Skeletal muscle cell (primary cell): ENCODE results near the gene CYB561D2.

Source experiments
- DNase-seq: peaks from one replicate; pipeline ENCODE4 v3.0.0-alpha.2; 2010; ENCODE audit warnings: low read depth
- H3K4me3 ChIP-seq: 2 replicates; pipeline ENCODE4 v1.5.1; 2011; ENCODE audit warnings: low read depth, mild to moderate bottlenecking, control low read depth, low read length, moderate library complexity

CYB561D2 gene

GRCh38 chr3:50322386-50323091 is 28.1 kb upstream of the CYB561D2 start, which contains the start of gene HYAL2:
TSS of gene HYAL2 (minus strand) at chr3:50322745. CDS start at chr3:50320489, 2,256 bp downstream.
- no peak for DNase-seq
- H3K4me3 ChIP-seq: peak within 1 kb of the TSS; percentile 80

DNA sequence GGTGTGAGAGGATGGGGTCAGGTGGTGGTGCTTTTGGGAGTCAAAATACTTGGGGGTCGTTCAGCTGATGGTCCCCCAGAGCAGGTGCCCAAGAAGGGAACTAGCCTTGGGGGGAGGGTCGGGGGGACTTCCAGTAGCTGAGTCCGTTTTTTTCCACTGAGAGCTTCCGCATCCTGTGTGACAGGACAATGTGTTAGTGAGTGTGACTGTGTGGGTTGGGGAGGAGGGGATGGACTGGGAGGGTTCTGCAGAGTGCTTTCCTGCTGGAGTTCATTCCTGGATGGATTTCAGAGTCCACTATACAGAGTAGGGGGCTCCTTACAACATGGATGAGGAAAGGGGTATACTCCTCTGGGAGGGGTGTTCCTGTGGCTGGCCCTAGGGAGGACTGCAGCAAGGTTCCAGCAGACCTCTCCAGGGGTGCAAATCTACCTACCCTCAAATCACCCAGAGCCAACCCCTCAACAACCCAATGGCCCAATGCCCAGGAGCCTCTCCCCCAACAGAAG is 27.5 kb upstream of the CYB561D2 start:
- H3K4me3 ChIP-seq: no peak overlapping the region
- no peak for DNase-seq

DNA sequence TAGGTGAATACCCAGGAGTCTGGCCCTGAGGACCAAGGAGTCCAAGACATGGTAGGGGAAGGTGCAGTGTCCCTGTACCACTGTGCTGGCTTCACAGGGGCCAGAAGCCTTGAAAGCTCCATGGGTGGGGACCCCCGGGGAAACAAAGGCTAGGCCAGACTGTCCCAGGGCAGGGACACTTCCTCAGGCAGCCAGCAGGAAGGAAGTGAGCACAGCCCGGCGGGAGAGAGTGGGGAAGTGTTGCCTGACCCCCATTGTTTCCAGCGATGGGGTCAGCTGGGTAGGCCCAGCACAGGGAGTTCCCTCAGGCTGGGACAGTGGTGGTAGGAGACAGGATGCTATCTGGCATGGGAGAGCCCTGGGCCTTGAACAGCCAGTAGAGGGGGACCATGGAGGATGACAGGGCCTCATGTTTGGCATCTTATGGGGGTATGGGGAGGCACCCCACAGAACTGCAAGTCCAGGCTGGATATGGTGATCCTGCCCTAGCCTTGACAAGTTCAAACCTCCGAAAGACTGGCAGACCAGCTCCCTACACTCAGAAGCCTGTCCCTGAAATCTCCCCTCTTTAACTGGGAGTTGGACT is 27.0 kb upstream of the CYB561D2 start:
- no peak overlapping the region for H3K4me3 ChIP-seq
- DNase-seq: no peak

GRCh38 chr3:50324351-50325112 is 26.1 kb upstream of the CYB561D2 start:
- peak; percentile 24 for DNase-seq
- no peak overlapping the region for H3K4me3 ChIP-seq

DNA sequence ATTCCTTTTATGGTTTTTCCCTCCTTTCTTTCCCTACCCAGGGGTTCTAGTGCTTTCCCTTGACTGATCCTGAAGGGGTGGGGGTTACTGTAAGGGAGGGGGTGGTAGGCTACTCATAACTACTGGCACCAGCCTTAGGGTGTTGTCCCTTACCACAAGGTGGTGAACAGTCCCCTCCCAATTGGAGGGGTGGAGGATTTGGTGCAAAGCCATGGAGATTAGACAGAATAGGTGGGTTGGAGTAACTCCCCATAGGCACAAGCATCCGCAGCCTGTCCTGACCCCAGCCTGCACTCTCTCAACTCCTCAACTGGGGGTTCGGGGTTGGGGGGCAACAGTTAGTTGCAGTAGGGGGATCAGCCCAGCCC is 25.6 kb upstream of the CYB561D2 start:
- no peak for DNase-seq
- no peak overlapping the region for H3K4me3 ChIP-seq

GRCh38 chr3:50325497-50326181 is 25.0 kb upstream of the CYB561D2 start:
- no peak overlapping the region for H3K4me3 ChIP-seq
- no peak for DNase-seq

DNA sequence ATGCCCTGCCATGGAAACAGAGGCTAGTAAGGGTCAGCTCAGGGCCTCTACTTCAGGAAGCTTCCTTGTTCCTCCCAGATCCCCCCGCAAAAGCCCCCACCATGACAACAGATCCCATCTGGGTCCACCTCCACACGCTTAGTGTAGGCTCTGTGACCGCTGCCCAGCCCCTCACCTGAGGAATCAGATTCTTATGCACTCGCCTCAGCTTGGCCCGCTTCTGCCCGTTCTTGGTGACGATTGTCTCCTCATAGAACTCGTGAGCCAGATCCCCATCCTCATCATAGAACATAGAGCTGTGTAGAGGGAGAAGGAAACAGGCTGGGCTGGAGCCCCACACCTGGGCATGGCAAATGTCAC is 24.5 kb upstream of the CYB561D2 start:
- no peak overlapping the region for H3K4me3 ChIP-seq
- no peak for DNase-seq

- H3K4me3 ChIP-seq: peak overlapping the region; percentile 94
- no peak for DNase-seq
Measured at GRCh38 chr3:50327129-50327528, 23.5 kb upstream of the CYB561D2 start.

DNA sequence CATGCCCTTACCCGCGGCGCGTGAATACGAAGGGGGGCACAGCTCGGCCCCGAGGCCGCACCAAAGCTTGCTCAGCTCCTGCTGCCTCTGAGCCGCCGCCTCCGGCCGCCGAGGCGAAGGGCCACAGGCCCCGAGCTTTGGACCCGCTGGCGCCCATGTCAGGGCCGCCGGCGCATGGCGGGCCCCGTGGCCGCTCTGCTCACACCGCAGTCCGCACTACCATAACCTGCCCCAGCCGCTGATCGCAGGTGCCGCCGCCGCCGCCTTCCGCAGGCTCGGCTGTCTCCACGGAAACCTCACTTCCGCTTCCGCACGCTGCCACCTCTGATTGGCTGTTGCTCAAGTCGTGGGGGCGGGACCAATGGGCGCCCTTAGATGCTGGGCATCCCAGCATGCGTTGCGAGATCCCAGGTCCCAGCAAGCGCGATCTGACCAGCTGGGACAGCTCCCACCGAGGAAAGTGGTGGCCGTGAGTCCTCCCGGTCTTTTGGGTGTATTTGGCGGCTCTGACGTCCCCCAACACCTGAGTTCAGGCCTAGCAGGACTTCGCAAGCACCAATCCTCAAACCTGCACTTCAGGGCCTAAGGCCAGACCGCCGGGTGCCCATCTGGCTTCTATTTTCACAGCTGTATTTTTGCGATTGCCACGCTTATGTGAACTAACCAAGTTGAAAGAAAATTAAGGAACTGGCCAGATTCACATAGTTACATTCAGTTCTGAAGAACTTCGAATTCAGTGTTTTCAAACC is 22.5 kb upstream of the CYB561D2 start, which contains the start of gene TUSC2:
Gene TUSC2, minus strand, starts transcription at position 281 of the 749 bp plus-strand sequence. Its CDS starts 124 bp downstream, at position 157.
- peak within 1 kb of the TSS; percentile 94 for H3K4me3 ChIP-seq
- DNase-seq: peak; percentile 81

- DNase-seq: no peak
- H3K4me3 ChIP-seq: no peak overlapping the region
Measured at GRCh38 chr3:50330330-50330729, 20.3 kb upstream of the CYB561D2 start.

DNA sequence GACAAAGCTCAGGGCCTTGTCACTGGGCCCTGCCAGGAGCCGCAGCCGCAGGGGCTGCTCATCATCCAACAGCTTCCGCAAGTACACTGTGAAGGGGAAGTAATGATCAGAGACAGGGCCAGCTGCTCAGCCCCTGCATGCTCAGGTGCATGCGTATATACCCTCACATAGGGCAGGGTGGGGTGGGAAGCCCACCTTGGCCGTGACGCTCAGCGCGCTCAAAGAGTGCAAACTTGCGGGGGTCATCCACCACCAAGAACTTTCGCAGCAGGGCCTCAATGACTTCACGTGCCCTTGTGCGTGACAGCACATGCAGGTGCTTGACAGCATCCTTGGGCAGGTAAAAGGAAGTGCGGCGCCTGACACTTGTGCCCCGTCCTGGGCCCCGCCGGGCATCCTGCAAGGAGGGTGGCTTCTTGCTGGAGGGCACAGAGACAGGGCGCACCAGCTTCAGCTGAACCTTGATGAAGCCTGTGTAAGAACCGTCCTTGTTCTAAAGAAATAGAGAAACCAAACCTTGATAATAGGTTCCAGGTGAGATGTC is 19.2 kb upstream of the CYB561D2 start:
- no peak for DNase-seq
- H3K4me3 ChIP-seq: no peak overlapping the region

GRCh38 chr3:50333744-50334328 is 16.8 kb upstream of the CYB561D2 start:
- peak; percentile 65 for DNase-seq
- H3K4me3 ChIP-seq: no peak overlapping the region

DNA sequence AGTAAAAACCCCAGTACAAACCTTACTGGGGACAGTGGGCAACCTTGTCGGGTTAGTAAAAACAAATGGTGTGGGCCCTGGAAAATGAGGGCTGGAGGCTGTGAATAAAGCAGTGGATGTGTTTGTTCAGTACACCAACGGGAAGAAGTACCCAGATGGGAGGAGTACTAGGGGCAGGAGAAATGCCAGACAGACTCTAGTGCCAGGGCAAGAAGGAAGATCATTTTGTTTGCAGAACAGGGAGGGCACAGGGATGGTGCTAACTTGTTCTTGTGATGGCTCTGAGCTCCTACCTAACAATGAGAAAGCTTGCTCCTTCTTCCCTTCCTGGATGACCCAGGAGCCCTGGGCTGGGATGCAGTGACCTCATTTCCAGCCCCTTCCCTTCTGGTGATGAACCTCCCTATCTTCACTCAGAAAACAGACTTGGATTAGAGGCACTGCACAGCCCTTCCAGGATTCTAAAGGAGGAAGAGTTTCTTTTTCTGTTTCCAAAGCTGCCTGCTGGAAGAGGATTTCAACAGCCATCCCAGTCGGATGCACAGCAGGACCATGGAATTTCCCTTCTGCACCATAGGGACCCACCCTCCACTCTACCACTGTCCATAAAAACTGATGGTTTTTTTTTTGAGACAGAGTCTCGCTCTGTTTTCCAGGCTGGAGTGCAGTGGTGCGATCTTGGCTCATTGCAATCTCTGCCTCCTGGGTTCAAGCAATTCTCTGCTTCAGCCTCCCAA is 16.2 kb upstream of the CYB561D2 start:
- H3K4me3 ChIP-seq: no peak overlapping the region
- no peak for DNase-seq

GRCh38 chr3:50336452-50337174 is 14.0 kb upstream of the CYB561D2 start:
- peak overlapping the region; percentile 83 for H3K4me3 ChIP-seq
- DNase-seq: no peak

DNA sequence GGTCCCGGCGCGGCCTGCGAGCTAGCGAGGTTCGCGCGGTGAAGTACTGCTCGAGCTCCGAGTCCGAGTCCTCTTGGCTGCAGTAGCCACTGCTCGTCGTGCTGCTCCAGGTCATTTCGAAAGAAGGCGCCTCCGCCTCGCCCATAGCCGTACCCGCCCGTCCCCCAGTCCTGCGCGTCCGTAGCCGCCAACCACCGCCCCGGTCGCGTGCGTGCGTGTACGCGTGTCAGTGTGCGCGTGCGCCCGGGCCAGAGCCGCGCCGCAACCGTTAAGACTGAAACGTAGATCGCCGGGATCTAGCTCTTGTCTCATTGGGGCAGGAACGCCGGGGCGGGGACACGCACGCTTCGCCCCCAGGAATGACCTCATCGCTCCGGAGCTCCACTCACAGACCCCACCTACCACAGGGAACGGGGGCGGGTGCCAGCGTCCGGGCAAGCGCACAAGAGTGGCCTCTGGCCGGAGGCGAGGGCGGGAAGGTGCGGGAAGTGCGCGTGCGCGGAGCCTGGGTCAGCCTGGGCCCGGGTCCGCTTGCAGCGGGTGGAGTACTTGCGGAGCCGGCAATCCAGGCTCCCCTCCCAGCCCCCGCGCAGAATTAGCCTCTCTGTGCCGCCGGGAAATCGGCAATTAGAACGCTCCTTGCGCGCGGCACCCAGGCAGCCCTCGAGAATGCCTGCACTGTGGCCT is 13.3 kb upstream of the CYB561D2 start:
- DNase-seq: peak; percentile 98
- H3K4me3 ChIP-seq: peak overlapping the region; percentile 83

DNA sequence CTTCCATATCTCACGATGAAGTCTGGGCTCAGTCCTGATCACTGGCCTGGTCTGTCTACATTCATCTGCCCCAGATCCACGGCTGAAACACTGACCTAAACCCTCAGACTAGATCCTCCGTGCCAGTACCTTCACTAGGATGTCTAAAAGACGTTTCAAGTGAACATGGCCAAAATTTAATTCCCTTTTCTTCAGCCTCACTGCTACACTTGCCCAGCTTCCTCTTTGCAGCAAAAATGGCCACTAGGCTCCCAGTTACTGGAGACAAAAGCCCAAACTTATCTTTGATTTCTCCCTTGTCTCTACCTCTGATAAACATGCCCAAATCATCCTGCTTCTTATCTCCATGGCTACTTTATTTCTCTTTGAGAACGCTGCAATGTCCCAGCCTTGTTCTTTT is 11.7 kb upstream of the CYB561D2 start:
- DNase-seq: no peak
- H3K4me3 ChIP-seq: no peak overlapping the region
